Duodenal mucosa (tissue), 2 donors: ENCODE results near the gene MUC6.

Source experiments
- H3K27ac ChIP-seq: one replicate; pipeline ENCODE4 v1.7.0; 2013; ENCODE audit warnings: low read depth, low read length
- H3K27me3 ChIP-seq, 2 donors: one replicate each; pipeline ENCODE4 v1.7.0; 2013; ENCODE audit warnings: low read length in 2 of 2, control low read depth in 1 of 2; ENCODE audit not compliant: insufficient read depth in 2 of 2, control insufficient read depth in 1 of 2
- H3K36me3 ChIP-seq, 2 donors: one replicate each; pipeline ENCODE4 v1.7.0; 2013; ENCODE audit warnings: low read length in 2 of 2, control low read depth in 1 of 2; ENCODE audit not compliant: insufficient read depth in 2 of 2, control insufficient read depth in 1 of 2
- H3K4me1 ChIP-seq, 2 donors: one replicate each; pipeline ENCODE4 v1.7.0; 2013; ENCODE audit warnings: low read length in 2 of 2, control low read depth in 1 of 2; ENCODE audit not compliant: insufficient read depth in 2 of 2, control insufficient read depth in 1 of 2
- H3K4me3 ChIP-seq, 2 donors: one replicate each; pipeline ENCODE4 v1.7.0; 2013; ENCODE audit warnings: low read length in 2 of 2, low read depth in 1 of 2
- H3K9ac ChIP-seq, 2 donors: one replicate each; pipeline ENCODE4 v1.7.0; 2013; ENCODE audit warnings: low read length in 2 of 2, low read depth in 1 of 2
- H3K9me3 ChIP-seq, 2 donors: one replicate each; pipeline ENCODE4 v1.7.0; 2013; ENCODE audit warnings: low read length in 2 of 2, control low read depth in 1 of 2; ENCODE audit not compliant: control insufficient read depth in 1 of 2

The MUC6 gene

DNA sequence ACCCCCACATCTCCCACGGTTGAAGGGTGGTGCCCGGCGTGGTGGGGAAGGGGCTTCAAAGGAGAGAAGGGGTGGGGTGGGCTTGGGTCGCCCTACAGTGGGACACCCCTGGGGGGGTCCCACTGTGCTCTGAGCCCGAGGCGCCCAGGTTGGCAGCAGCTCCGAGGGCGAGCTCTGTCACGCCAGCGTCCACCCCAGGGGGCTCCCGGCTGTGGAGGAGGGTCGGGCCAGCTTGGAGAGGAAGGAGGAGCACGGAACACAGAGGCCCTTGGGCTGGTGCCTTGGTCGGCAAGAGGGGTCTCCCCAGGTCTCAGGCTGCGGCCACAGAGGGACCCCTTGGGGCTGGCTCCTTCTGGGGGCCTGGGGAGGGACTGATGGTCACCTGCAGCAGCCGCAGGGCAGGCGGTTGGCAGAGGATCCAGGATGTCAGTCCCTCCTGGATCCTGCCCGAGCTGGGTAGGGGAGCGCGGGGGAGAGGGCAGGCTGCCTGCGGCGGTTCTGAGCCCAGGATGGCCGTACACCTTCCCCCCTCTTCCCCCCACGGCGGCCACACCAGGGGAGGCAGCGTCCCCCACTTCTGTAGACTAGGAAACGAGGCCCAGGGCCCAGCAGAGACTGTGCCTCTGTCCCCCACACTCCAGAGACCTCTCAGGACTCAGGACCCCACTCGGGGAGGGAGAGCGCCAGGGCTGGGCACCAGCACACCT, 788 bp downstream of the MUC6 start:
- H3K27ac ChIP-seq = no peak overlapping the region
- no peak overlapping the region for H3K4me3 ChIP-seq
- H3K9me3 ChIP-seq = no peaks in the 10 kb centered on the region
- H3K9ac ChIP-seq = no peak overlapping the region
- no peaks in the 10 kb centered on the region for H3K4me1 ChIP-seq
- peaks cover 0 to 8% of the 10 kb centered on the region in 2 donors for H3K27me3 ChIP-seq
- no peaks in the 10 kb centered on the region for H3K36me3 ChIP-seq

GRCh38 chr11:1034456-1035295, 1.8 kb downstream of the MUC6 start:
- H3K9ac ChIP-seq = no peak overlapping the region
- no peaks in the 10 kb centered on the region for H3K36me3 ChIP-seq
- H3K4me1 ChIP-seq = no peaks in the 10 kb centered on the region
- H3K4me3 ChIP-seq = no peak overlapping the region
- peaks cover 0 to 8% of the 10 kb centered on the region in 2 donors for H3K27me3 ChIP-seq
- no peaks in the 10 kb centered on the region for H3K9me3 ChIP-seq
- H3K27ac ChIP-seq = no peak overlapping the region

- Histone ChIP-seq H3K27ac (no peak overlapping the region), H3K4me3 (no peak overlapping the region), H3K27me3 (peaks cover 0 to 6% of the 10 kb centered on the region in 2 donors), H3K9ac (no peak overlapping the region), H3K4me1 (no peaks in the 10 kb centered on the region), H3K36me3 (no peaks in the 10 kb centered on the region), H3K9me3 (no peaks in the 10 kb centered on the region)
Measured at GRCh38 chr11:1034001-1034400, 2.5 kb downstream of the MUC6 start.

DNA sequence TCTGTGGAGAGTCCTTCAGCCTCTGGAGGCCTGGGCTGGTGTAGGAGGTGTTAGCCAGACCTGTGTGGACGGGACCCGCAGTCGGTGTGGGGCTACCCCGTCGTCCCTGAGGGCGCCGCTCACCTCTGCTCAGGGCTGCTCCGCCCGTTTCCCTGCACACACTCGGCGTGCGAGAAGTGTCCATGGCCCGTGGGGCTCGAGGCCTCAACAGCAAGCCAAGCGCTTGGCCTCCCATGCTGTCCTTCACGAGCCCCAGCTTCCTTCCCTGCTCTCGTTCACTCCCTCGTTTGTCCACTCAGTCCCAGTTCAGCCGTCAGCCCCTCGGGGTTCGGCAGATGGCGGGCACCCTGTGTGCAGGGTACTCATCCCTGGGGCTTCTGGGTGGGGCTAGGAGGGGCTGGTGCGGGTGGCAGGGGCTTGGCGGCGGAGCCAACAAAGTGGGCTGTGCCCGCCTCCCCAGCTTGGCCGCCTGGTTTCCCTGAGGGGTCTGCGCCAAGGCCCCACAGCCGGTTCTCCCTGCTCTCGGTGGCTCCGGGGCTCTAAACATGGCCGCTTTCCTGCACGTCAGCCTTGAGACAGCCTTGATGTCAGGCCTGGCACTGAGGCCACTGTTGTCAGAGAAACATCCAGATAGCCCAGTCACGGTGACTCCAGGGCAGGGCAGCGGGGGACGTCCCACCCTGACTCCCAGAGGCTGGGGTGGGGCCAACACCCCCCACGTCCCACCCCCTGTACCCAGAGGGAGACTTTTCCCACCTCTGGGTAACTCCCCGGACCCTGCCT, 3.3 kb downstream of the MUC6 start:
- Histone ChIP-seq H3K9ac (no peak overlapping the region), H3K4me3 (no peak overlapping the region), H3K4me1 (no peaks in the 10 kb centered on the region), H3K27me3 (peaks cover 0 to 2% of the 10 kb centered on the region in 2 donors), H3K9me3 (no peaks in the 10 kb centered on the region), H3K27ac (no peak overlapping the region), H3K36me3 (no peaks in the 10 kb centered on the region)

GRCh38 chr11:1032310-1032891, 4.1 kb downstream of the MUC6 start:
- H3K36me3 ChIP-seq = no peaks in the 10 kb centered on the region
- no peak overlapping the region for H3K27ac ChIP-seq
- H3K27me3 ChIP-seq = no peaks in the 10 kb centered on the region
- H3K9ac ChIP-seq = no peak overlapping the region
- no peaks in the 10 kb centered on the region for H3K4me1 ChIP-seq
- H3K4me3 ChIP-seq = no peak overlapping the region
- no peaks in the 10 kb centered on the region for H3K9me3 ChIP-seq

DNA sequence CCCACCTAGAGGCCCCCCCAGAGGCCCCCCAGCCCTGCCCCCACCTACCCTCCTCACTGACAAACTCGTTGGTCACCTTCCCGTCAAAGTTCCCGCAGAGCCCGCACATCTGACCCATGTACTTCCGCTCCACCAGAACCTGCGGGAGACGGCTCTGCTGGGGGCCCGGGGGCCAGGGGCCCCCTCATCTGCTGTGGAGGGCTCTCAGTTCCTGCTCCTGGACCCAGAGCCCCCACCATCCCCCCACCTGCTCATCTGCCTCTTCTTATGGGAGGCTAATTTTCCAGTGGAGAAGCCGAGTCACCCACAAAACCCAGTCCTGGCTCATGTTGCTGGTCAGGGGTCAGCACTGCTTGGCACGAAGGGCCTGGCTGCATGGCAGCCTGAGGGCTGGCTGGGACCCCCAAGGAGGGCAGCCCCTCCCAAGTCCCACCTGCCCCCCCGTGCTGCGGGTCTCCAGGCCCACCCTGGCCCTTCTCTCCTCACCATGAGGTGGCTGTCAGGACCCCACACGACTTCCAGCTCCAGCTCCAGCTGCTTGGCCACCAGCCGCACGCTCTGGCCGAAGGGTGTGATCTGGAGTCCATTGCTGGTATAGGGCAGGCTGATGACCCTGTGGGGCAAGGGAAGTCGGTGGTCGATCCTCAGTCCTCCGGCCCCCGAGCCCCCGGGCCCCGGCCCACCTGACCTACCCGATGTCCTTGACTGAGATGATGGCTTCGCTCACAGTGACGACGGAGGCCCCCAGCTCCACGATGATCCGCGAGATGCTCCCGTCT, 5.2 kb downstream of the MUC6 start:
- Histone ChIP-seq H3K27ac (no peak overlapping the region), H3K9ac (no peak overlapping the region), H3K27me3 (no peaks in the 10 kb centered on the region), H3K9me3 (no peaks in the 10 kb centered on the region), H3K4me1 (no peaks in the 10 kb centered on the region), H3K4me3 (no peak overlapping the region), H3K36me3 (no peaks in the 10 kb centered on the region)

DNA sequence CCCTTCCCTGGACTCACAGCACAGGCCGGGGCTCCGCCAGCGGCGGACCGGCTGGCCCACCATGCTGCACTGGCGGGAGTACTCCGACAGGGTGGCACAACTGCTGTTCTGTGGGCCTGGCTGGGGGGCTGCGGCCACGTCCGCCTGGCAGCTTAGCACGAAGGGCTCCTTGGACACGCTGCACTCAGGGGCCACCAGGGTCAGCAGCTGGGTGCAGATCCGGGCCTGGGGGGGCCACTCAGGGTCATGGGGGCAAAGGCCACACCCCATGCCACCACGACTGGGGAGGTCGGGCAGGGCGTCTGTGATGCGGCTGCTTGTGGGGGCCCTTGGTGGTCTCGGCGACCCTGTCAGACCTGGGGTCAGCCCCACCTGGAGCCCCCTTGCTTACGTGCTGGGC, 6.0 kb downstream of the MUC6 start:
- H3K4me1 ChIP-seq = no peaks in the 10 kb centered on the region
- H3K27me3 ChIP-seq = no peaks in the 10 kb centered on the region
- H3K27ac ChIP-seq = no peak overlapping the region
- H3K9ac ChIP-seq = no peak overlapping the region
- no peak overlapping the region for H3K4me3 ChIP-seq
- no peaks in the 10 kb centered on the region for H3K9me3 ChIP-seq
- H3K36me3 ChIP-seq = no peaks in the 10 kb centered on the region

GRCh38 chr11:1030086-1030485, 6.4 kb downstream of the MUC6 start:
- H3K4me3 ChIP-seq = no peak overlapping the region
- no peak overlapping the region for H3K27ac ChIP-seq
- H3K36me3 ChIP-seq = no peaks in the 10 kb centered on the region
- no peaks in the 10 kb centered on the region for H3K27me3 ChIP-seq
- H3K4me1 ChIP-seq = no peaks in the 10 kb centered on the region
- H3K9ac ChIP-seq = no peak overlapping the region
- H3K9me3 ChIP-seq = no peaks in the 10 kb centered on the region

- H3K36me3 ChIP-seq = no peaks in the 10 kb centered on the region
- no peaks in the 10 kb centered on the region for H3K9me3 ChIP-seq
- no peaks in the 10 kb centered on the region for H3K27me3 ChIP-seq
- H3K4me3 ChIP-seq = no peak overlapping the region
- H3K4me1 ChIP-seq = no peaks in the 10 kb centered on the region
- H3K27ac ChIP-seq = no peak overlapping the region
- H3K9ac ChIP-seq = no peak overlapping the region
Measured at GRCh38 chr11:1029654-1030053, 6.9 kb downstream of the MUC6 start.
